H9 (cell line): ENCODE measurements around the gene CDH4. TPM values are rescaled to one million over a fixed set of nuclear protein-coding genes. Genes with fewer than 3 reads are reported as not detected.

Experiments
- DNase-seq: peaks from one replicate; pipeline ENCODE4 v3.0.0-alpha.2; 2017
- H2AFZ ChIP-seq: one replicate; pipeline ENCODE4 v1.6.1; 2013; ENCODE audit warnings: mild to moderate bottlenecking, low read length, control low read depth, moderate library complexity
- H2AK5ac ChIP-seq: 2 replicates; pipeline ENCODE4 v1.6.1; 2013; ENCODE audit warnings: low read length, control low read depth, mixed read lengths; ENCODE audit not compliant: insufficient read length
- H2BK120ac ChIP-seq: one replicate; pipeline ENCODE4 v1.6.1; 2013; ENCODE audit warnings: low read depth, mild to moderate bottlenecking, low read length, control low read depth, inconsistent platforms; ENCODE audit not compliant: poor library complexity, severe bottlenecking
- H2BK12ac ChIP-seq: 2 replicates; pipeline ENCODE4 v1.6.1; 2013; ENCODE audit warnings: low read length, control low read depth, mixed read lengths, low read depth; ENCODE audit not compliant: insufficient read length
- H2BK15ac ChIP-seq: 2 replicates; pipeline ENCODE4 v1.6.1; 2013; ENCODE audit warnings: low read depth, low read length, control low read depth
- H2BK20ac ChIP-seq: one replicate; pipeline ENCODE4 v1.6.1; 2013; ENCODE audit warnings: low read depth, mild to moderate bottlenecking, low read length, control low read depth, inconsistent platforms; ENCODE audit not compliant: poor library complexity, severe bottlenecking
- H2BK5ac ChIP-seq: 2 replicates; pipeline ENCODE4 v1.6.1; 2013; ENCODE audit warnings: low read length, control low read depth, mixed read lengths; ENCODE audit not compliant: insufficient read length
- H3K14ac ChIP-seq: 2 replicates; pipeline ENCODE4 v1.6.1; 2013; ENCODE audit warnings: low read length, control low read depth; ENCODE audit not compliant: insufficient read depth
- H3K18ac ChIP-seq: 2 replicates; pipeline ENCODE4 v1.6.1; 2013; ENCODE audit warnings: low read depth, mild to moderate bottlenecking, mixed read lengths, low read length, control low read depth; ENCODE audit not compliant: insufficient read length
- H3K23ac ChIP-seq: 2 replicates; pipeline ENCODE4 v1.6.1; 2013; ENCODE audit warnings: low read length, control low read depth, mixed read lengths, low read depth; ENCODE audit not compliant: insufficient read length
- H3K23me2 ChIP-seq: 2 replicates; pipeline ENCODE4 v1.6.1; 2013; ENCODE audit warnings: low read depth, mild to moderate bottlenecking, mixed read lengths, low read length, control low read depth; ENCODE audit not compliant: insufficient read length, poor library complexity, severe bottlenecking
- H3K27ac ChIP-seq: 2 replicates; pipeline ENCODE4 v1.5.1; 2013; ENCODE audit warnings: low read length, control low read depth, mixed read lengths, low read depth; ENCODE audit not compliant: insufficient read length
- H3K27me3 ChIP-seq: 2 replicates; pipeline ENCODE4 v1.6.1; 2013; ENCODE audit warnings: low read length, control low read depth, inconsistent platforms; ENCODE audit not compliant: insufficient read depth
- H3K4ac ChIP-seq: 2 replicates; pipeline ENCODE4 v1.6.1; 2013; ENCODE audit warnings: low read depth, mild to moderate bottlenecking, control low read depth, inconsistent platforms, low read length, moderate library complexity
- H3K4me1 ChIP-seq: 2 replicates; pipeline ENCODE4 v1.6.1; 2013; ENCODE audit warnings: low read length, control low read depth, inconsistent platforms; ENCODE audit not compliant: insufficient read depth
- H3K4me2 ChIP-seq: 2 replicates; pipeline ENCODE4 v1.6.1; 2013; ENCODE audit warnings: low read length, control low read depth, mixed read lengths; ENCODE audit not compliant: insufficient read length, insufficient read depth
- H3K56ac ChIP-seq: 2 replicates; pipeline ENCODE4 v1.6.1; 2013; ENCODE audit warnings: low read depth, mild to moderate bottlenecking, mixed read lengths, low read length, control low read depth; ENCODE audit not compliant: insufficient read length
- H3K79me1 ChIP-seq: 2 replicates; pipeline ENCODE4 v1.6.1; 2013; ENCODE audit warnings: low read depth, mild to moderate bottlenecking, moderate library complexity, low read length, control low read depth, inconsistent platforms; ENCODE audit not compliant: insufficient read depth, poor library complexity, severe bottlenecking
- H3K79me2 ChIP-seq: 2 replicates; pipeline ENCODE4 v1.6.1; 2013; ENCODE audit warnings: low read length, control low read depth, inconsistent platforms; ENCODE audit not compliant: insufficient read depth
- H3K9ac ChIP-seq: 2 replicates; pipeline ENCODE4 v1.6.1; 2013; ENCODE audit warnings: low read length, control low read depth, mixed read lengths; ENCODE audit not compliant: insufficient read length; ENCODE audit errors: extremely low read depth
- H3K9me3 ChIP-seq: one replicate; pipeline ENCODE4 v1.6.1; 2013; ENCODE audit warnings: low read depth, low read length, inconsistent platforms; ENCODE audit not compliant: control insufficient read depth
- H3T11ph ChIP-seq: one replicate; pipeline ENCODE4 v1.6.1; 2013; ENCODE audit warnings: mild to moderate bottlenecking, low read length, control low read depth, inconsistent platforms
- H4K20me1 ChIP-seq: one replicate; pipeline ENCODE4 v1.6.1; 2013; ENCODE audit not compliant: control insufficient read depth, insufficient read length, insufficient read depth
- H4K5ac ChIP-seq: 2 replicates; pipeline ENCODE4 v1.6.1; 2013; ENCODE audit warnings: low read depth, mild to moderate bottlenecking, mixed read lengths, low read length, control low read depth; ENCODE audit not compliant: insufficient read length
- H4K8ac ChIP-seq: replicated peaks from 2 replicates; pipeline ENCODE4 v1.6.1; 2013; ENCODE audit warnings: low read length, control low read depth, mixed read lengths, low read depth; ENCODE audit not compliant: insufficient read length
- H4K91ac ChIP-seq: 2 replicates; pipeline ENCODE4 v1.6.1; 2013; ENCODE audit warnings: low read depth, mild to moderate bottlenecking, moderate library complexity, mixed read lengths, low read length, control low read depth; ENCODE audit not compliant: insufficient read length
- H3K27ac Mint-ChIP-seq, 3 experiments: 2 replicates in 2 of 3; 3 replicates in 1 of 3; pipeline ENCODE4 v1.8.0; 2020 to 2021; ENCODE audit warnings: mixed read lengths in 3 of 3, mild to moderate bottlenecking in 1 of 3, moderate library complexity in 1 of 3
- H3K27me3 Mint-ChIP-seq: 2 replicates; pipeline ENCODE4 v1.8.0; 2021; ENCODE audit warnings: low read depth, mild to moderate bottlenecking, moderate library complexity, mixed read lengths
- H3K36me3 Mint-ChIP-seq, 3 experiments: 2 replicates in 2 of 3; 3 replicates in 1 of 3; pipeline ENCODE4 v1.8.0; 2020 to 2021; ENCODE audit warnings: low read depth in 3 of 3, mixed read lengths in 3 of 3; ENCODE audit not compliant: insufficient read depth in 1 of 3
- H3K4me1 Mint-ChIP-seq, 2 experiments: 2 replicates each; pipeline ENCODE4 v1.8.0; 2020; ENCODE audit warnings: mixed read lengths in 2 of 2
- H3K4me3 Mint-ChIP-seq, 2 experiments: 2 replicates in 1 of 2; 3 replicates in 1 of 2; pipeline ENCODE4 v1.8.0; 2020 to 2021; ENCODE audit warnings: mild to moderate bottlenecking in 2 of 2, mixed read lengths in 2 of 2, moderate library complexity in 1 of 2
- H3K9me3 Mint-ChIP-seq, 2 experiments: 2 replicates in 1 of 2; 3 replicates in 1 of 2; pipeline ENCODE4 v1.8.0; 2020; ENCODE audit warnings: mild to moderate bottlenecking in 2 of 2, mixed read lengths in 2 of 2, moderate library complexity in 1 of 2
- CTCF ChIP-seq: fragments of 200-600 bp; sonication (generic); conservative IDR thresholded peaks from 3 replicates; pipeline ENCODE4 v1.8.0; 2021; ENCODE audit warnings: antibody characterized with exemption, mild to moderate bottlenecking
- WGBS: extraction: QIAGEN DNeasy Blood & Tissue Kit; methylation state at CpG from one replicate; pipeline ENCODE4 v1.1.7; 2013; ENCODE audit warnings: missing lambda C conversion rate, low lambda C conversion rate, mixed read lengths; ENCODE audit not compliant: insufficient read length; ENCODE audit errors: extremely low coverage; 5-methylcytosine and 5-hydroxymethylcytosine counted together
- total RNA-seq: library from RNA; stranded (reverse); gene quantifications from 2 replicates; pipeline ENCODE4 v1.2.1, GENCODE V29; 2021

CDH4 gene
- total RNA-seq, 1 experiment from 2014 or later, result 3.0 TPM

GRCh38 chr20:61579908-61580307 lies 327.8 kb downstream of the CDH4 start:
- Histone ChIP-seq H4K5ac (no peak overlapping the region), H3K18ac (no peak overlapping the region), H4K91ac (no peak overlapping the region), H3K9ac (no peak overlapping the region), H2BK5ac (no peak overlapping the region), H3K23me2 (no peaks in the 10 kb centered on the region), H4K8ac (no peak overlapping the region), H3K4me2 (no peak overlapping the region), H3T11ph (no peak overlapping the region), H3K56ac (no peak overlapping the region), H3K14ac (no peak overlapping the region), H2BK12ac (no peak overlapping the region), H2BK20ac (no peak overlapping the region), H3K9me3 (no peaks in the 10 kb centered on the region), H3K27ac (no peak overlapping the region), H2BK120ac (no peak overlapping the region), H4K20me1 (no peaks in the 10 kb centered on the region), H2AFZ (no peak overlapping the region), H2AK5ac (no peak overlapping the region), H3K4ac (no peak overlapping the region), H3K79me2 (no peaks in the 10 kb centered on the region), H2BK15ac (no peak overlapping the region), H3K23ac (no peak overlapping the region), H3K79me1 (no peaks in the 10 kb centered on the region), H3K27me3 (peaks cover 2% of the 10 kb centered on the region; the same call in 1 of the 2 replicates), H3K4me1 (no peaks in the 10 kb centered on the region)
- TF ChIP-seq CTCF, result no peak
- Mint-ChIP-seq H3K9me3 (no peaks in the 10 kb centered on the region), H3K36me3 (no peaks in the 10 kb centered on the region; a peak in 2 of 7 replicates), H3K27me3 (peaks cover 24% of the 10 kb centered on the region), H3K4me1 (peaks cover 6% of the 10 kb centered on the region in 2 experiments; a peak in 3 of 4 replicates), H3K27ac (no peak overlapping the region; a peak in 1 of 7 replicates), H3K4me3 (no peak overlapping the region)
- no CpG with 5 or more reads among the region's 7 CpGs for WGBS
- no peak for DNase-seq
